HG03571 (cell line): Measurements from ENCODE around the gene UBE3C.

ENCODE experiments used
- ATAC-seq: cut with Tn5 transposase; IDR thresholded peaks from one replicate; pipeline ENCODE4 v1.9.1; 2021; ENCODE audit not compliant: unreplicated experiment

The UBE3C gene

DNA sequence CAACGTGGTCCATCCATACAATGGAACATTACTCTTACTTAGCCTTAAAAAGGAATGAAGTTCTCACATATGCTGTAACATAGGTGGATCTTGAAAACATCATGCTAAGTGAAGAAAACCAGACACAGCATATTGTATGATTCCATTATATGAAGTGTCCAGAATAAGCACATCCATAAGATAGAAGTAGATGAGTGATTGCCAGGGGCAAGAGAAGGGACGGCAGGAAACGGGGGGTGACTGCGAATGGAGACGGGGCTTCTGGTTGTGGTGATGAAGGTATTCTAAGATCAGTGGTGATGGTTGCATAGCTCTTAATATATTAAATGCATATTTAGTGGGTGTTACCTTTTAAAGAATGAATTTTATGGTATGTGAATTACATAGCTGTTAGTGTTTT, 29.8 kb downstream of the UBE3C start:
- ATAC-seq, result no peak

DNA sequence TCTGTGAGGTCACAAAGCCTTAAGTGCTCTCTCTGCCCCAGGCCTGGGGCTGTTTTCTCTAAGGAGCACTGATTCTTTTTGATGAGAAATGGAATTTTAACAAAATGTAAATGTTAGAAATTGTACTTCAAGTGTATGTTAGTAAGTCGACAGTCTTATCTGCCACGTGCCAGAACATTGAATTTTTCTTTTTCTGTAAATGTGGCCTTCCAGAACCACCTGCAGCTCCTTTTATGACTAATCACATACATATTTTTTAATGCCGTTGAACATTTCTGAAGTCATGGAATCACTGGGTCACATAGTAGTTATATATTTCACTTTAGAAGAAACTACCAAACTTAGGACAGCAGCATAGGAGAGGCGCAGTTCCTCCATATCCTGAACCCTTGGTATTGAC, 38.0 kb downstream of the UBE3C start:
- no peak for ATAC-seq

DNA sequence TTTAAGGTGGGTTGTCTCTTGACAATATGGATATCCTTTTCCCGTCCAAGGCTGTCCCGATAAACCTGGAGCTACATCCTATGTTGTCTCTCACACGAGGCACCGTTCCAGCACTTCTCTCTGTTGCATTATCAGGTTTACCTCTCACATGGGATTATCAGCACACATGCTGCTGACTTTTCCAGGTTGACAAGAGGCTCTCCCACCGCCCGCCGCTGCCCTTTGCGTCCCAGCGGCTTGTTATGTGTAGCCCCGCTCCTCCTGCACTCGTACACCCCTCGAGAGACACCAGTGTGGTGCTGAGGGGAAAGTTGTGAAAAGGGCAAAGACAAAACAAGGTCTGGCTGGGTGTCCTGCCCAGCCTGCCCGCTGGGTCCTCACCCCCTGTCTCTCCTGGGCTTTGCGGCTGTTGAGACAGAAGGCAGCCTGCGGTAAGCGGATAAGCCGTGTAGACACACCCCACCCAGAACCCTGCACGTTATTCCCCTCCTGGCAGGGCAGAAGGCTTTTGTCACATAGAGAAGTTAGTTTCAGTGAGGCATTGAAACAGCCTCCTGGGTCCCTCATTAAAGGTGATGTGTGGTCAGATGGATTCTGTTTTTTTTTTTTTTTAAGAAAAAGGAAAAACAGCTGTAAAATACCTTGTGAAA, 38.7 kb downstream of the UBE3C start:
- no peak for ATAC-seq

DNA sequence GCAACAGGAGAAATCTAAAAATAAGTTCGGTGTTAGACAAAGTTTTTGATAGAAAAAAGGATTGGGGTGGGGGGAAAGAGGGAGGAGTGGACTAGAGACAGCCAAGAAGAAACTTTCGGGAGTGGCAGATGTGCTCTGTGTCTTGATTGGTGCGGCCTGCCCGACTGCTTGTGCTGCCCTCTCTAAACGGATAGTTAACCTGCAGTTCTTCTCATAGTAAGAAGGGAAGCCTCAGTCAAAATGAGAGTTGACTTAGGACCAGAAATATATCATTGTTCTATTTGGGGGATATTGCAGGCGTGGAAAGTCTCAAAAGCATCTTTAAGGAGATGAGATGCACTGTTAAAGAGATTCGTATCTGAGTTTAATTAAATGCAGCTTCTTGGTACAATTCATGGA, 39.3 kb downstream of the UBE3C start:
- ATAC-seq, result no peak

DNA sequence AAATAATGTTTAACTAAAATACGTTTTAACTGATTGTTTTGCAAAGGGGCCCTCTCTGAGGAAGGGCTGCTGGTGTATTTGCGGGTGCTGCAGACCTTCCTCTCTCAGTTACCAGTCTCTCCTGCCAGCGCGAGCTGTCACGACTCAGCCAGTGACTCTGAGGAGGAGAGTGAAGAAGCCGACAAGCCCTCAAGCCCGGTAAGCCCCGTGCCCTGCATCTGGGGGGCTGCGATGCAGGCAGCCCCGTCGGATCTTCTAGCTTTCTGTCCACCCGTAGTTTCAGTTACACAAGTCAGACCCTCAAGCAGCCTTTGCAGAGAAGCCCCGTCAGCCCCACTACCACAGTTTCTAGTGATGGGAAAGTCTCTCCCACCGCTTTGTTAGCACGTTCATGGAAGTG, 45.1 kb downstream of the UBE3C start:
- no peak for ATAC-seq

DNA sequence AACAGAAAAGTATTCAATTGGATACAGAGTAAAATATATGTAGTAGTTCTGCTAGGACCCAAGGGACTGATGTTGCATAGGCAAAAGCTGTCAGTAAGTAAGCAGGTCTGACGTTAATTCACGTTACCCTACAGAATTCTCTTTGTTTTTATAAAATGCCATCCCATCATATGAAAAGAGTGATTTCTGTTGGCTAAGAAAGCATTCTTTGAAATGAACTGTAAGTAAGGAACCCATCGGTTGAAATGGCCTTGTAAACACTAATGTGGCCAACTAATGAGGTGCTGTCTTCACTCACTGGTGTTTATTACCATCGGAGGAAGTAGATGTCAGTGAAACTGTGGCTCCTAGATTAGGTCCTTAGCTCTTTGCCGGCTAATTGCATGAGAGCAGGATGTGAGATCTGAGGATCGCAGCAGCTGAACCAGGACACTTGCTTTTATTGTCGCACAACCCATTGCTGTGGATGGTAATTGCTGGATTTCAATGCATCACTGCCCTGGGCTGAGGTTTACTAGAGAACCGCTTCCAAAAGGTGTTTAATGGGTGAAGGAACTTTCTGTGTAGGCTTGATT, 49.5 kb downstream of the UBE3C start:
- ATAC-seq, result no peak

DNA sequence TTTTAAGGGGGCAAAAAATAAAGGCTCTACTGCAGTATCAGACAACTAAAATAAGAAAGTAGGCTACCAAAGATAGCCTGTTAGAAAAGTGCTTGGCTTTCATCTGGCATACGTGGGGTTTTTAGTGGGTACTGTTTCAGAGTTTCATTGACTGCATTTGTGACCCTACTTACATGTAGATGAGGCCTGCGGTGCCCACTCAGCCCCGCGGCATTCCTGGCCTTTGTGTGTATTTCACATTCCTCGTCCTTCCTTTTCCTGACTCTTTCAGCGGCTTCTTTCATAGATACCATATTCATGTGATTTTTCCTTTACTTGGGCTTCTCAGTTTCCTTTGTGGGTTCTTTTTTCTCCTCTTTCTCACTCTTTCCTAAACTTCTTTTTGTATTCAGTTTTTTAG, 50.7 kb downstream of the UBE3C start:
- ATAC-seq, result no peak

DNA sequence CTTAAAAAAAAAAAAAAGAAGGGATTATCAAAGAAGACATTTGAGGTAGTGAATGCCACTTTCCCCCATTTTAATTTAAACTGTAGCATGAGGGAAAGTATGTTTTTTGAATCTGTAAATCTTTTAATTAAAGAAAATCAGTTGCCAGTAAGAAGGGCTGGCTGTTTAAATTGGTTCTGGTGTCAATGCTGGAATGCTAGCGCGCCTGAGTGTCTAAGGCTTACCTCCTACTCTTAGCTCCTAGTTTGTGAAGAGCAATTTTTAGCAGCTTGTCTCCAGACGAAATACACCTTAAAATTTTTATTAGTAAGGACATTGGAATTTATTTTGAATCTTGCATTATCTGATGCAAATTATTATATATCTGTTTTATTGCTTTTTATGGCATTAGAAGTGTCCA, 54.1 kb downstream of the UBE3C start:
- no peak for ATAC-seq

DNA sequence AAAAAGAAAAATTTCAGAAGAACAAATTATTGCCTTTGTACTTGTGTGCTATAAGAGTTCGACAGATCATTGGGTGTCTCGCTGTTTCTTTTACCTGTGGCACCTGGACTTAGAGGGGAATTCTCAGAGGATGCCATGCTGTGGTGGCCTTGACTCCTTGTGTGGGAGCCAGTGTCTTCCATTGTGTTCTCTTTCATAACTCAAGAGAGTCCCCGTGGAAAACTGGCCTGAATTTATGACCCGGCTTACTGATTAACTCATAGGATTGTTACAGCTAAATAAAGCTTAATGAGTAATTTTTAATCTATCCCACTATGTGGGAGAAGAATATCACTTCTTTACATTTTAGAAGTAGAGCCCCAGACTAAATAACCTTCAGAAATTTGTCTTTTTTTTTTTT, 54.5 kb downstream of the UBE3C start:
- ATAC-seq, result no peak

DNA sequence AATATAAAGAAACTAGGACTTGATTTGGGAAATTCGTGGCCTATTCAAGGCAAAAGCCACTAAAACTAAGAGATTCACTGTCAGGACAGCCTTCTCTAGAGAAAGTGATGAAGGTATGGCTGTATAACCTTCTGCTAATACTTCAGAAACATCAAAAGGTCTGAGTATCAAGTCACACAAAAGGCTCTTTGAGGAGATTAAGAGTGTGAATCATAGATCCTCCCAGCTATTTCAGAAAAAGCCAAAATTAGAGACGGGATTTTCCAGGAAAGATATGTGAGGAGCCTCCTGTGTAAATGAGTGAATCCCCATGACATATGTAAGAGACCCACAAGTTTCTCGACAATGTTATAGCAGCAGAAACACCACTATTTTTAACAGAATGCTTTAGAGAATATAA, 56.2 kb downstream of the UBE3C start:
- ATAC-seq, result no peak

DNA sequence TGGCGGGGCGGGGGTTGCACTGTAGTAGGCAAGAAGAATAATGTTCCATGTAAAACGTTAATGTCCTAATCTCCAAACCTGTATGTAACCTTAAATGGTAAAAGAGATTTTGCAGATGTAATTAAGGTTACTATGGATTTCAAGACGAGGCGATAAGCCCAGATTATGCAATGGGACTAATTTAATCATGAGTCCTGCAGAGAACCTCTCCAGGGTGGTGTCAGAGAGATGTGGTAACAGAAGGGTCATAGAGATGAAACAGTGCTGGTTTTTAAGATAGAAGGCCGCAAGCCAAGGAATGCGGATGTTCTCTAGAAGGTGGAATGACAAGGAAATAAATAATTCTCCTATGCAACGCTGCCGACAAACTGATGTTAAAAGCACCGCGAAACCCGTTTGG, 57.1 kb downstream of the UBE3C start:
- ATAC-seq, result no peak

DNA sequence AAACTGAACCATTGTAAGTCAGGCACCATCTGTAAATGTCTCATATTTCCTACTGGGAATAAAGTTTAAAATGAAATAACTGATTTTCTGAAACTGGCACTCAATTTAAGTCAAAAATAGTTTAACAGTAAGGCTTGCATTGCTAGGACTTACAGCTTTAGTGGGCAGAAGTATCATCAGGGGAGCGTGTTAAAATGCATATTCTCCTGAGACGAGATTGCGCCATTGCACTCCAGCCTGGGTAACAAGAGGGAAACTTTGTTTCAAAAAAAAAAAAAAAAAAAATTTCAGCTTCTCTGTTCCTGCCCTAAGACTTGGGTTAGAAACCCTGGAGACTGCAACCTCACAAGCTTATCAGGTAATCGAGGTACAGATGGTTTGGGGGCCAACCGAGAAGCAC, 65.4 kb downstream of the UBE3C start:
- no peak for ATAC-seq

DNA sequence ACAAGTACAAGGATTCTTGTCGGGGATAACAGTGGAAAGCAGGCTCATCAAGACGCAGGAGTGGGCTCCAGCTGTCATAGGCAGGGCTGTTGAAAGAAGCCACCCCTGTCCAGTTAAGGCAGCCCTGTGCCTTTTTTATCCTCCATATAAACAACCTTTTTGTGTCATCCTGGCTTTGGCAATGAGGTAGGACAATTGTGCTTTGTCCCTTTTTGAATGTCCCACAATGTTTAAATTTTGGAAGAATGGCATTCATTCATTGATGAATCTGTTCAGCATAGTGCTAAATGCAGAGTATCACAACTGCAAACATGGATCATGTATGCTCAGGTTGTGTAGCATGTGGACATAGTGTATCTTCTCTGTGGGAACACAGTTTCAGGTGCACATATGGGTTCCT, 66.7 kb downstream of the UBE3C start:
- no peak for ATAC-seq

DNA sequence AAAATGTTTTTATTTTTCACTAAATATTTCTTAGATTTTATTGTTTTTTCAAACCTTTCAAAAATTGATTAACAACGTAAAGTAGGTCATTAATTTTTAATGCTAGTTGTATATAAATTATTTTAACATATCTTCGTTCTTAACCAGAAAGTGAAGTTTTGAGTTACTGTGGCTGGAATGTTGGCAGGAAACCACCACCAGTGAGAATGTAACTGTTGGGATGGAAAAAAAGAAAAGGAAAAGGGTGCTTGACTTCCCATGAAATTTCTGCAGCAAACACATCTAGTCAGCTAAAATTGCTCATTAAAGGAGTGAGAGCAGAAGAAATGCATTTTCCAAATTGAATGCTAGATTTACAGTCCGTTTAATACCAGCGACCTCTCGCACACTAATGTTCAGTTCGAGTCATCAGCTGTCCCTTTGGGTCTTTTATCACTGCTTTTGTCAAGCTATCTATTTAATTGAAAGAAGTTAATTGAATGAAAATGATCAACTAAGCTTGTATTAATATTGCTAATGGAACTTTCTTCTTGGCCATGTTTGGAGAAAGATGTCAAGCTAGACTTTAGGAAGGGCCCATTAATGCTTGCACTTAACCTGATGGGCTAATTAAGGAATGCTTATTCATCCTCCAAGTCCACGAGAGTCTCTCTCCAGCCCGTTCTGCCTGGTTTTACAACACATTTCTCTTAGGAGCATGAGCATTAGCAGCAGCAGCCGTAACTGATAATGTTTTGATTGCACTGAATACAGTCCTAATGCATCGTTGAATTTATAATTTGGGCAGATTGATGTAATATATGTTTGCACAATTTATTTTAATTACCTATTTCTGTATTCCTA, 70.1 kb downstream of the UBE3C start:
- no peak for ATAC-seq

DNA sequence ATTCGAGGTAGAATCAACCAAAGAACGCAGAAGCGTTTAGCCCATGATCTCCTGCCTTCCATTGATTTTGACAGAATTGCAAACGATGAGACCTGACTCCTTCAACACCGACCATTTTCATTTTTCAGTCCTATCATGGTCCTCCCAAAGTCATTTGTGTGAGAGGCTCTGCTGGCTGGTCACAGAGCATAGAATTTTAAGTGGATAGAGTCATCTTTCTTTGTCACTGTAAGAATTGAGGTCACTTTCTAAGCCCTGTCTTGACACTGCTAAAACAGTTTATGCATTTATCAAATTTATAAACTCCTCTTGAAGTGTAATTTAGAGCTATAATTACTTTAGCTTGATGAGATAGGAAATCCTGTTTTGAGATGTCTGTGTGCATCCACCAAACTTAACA, 72.0 kb downstream of the UBE3C start:
- no peak for ATAC-seq

DNA sequence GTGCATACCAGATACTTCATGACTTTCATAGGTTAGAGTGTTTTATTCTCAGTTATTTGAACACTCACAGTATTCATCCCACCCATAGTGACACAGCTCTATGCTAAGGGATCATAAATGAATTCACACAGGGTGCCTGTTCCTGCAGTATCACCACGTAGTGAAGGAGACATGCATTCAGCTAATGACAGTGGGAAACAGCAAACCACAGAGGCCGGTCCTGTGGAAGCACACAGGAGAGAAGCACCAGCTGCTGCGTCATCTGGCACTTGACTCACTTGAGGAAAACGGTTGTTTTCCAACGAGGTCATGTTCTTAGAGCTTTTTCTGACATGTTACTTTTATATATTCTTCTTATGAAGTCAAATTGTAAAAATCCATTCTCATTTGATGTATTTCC, 73.0 kb downstream of the UBE3C start:
- ATAC-seq, result no peak

DNA sequence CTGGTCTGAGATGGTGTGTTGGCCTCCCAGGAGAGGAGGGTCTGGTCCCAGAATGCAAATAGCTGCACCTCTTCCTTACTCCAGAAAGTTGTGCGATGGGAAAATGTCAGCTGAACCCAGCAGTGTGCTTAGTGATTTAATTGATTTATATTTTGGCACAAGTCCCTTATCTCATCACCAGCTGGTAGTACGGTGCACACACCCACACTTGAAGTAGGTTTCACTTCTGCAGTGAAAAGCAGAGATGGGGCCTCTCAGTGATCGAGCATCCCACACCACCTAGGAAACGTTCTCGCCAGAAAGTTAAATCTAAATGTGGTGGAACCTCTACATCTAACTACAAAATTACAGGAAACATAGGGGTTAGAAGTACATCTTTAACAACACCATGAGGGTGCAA, 80.4 kb downstream of the UBE3C start:
- no peak for ATAC-seq

DNA sequence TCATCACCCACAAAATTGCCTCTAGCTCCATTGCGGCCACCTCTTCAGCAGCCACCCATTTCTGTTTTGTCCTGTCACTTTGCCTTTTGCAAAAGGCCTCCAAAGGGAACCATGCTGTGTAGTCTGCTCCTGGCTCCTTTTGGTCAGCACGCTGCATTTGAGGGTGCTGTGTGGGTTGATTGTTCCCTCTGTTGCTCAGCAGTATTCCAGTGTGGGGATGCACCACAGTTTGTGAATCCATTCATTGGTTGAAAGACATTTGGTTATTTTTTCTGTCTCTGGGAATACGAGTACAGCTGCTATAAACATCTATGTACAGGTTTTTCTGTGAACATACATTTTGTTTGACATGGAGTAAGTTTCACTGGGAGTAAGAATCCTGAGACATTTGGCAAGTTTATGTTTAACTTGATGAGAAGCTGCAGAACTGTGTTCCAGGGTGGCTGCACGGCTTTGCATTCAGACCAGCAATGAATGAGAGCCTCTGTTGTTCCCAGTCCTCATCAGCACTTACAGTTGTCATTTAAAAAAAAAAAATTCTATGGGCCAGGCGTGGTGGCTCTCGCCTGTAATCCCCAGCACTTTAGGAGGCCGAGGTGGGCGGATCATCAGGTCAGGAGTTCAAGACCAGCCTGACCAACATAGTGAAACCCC, 82.3 kb downstream of the UBE3C start:
- no peak for ATAC-seq

DNA sequence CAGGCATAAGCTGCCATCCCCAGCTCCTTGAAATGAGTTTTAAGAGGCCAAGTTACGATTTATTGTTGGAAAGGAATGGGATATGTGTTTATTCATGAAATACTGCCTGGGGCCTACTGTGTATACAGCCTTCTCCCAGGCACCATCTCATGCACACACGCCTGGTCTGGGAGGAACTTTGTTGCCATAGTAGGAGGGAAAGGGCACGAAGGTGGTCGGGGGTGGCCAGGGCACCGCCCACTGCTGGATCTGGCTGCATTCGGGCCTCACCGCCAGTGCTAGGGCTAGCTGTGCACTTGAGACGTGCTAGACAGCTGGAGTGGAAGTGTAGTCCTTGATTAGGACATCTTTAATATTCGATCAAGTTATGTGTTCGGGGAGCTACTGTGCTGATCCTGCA, 84.0 kb downstream of the UBE3C start:
- no peak for ATAC-seq

DNA sequence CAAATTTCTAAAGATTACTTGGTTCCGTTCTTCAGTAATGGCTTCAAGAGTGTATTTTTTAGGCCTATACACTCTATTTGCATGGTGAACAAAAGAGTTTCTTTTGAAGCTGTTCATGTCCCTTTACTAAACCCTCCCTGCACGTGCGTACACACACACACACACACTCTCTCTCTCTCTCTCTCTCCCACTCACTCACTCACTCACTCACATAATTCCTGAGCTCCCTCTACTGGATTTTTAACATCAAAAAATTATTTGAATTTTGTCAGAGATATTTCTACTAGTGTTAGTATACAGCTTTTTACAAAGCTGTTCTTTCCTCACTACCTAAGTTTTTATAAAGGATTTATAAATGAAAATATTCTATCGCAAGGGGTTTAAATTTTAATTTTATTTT, 85.9 kb downstream of the UBE3C start:
- ATAC-seq, result no peak

DNA sequence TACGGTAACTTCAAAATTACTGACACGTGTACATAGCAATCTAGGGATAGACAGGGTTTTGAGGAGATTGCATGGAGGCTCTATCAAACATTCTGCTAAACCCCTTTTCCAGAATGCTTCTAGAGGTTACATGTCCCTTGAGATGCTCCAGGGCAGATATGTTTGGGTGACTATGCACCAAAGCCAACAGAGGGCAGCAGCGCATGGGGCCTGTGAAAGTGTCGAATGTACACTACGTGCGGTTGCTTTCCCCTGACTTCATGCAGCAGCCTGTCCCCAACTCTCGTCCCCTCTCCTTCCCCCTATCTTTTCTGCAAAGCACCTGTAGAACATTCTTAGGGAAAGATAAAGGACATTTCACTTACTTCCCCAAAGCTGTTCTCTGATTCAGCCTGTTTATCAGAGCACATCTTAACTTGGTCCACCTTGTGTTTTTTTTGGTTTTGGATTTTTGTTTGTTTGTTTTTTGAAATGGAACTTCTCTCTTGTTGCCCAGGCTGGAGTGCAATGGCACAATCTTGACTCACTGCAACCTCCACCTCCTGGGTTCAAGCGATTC, 90.2 kb downstream of the UBE3C start:
- no peak for ATAC-seq

DNA sequence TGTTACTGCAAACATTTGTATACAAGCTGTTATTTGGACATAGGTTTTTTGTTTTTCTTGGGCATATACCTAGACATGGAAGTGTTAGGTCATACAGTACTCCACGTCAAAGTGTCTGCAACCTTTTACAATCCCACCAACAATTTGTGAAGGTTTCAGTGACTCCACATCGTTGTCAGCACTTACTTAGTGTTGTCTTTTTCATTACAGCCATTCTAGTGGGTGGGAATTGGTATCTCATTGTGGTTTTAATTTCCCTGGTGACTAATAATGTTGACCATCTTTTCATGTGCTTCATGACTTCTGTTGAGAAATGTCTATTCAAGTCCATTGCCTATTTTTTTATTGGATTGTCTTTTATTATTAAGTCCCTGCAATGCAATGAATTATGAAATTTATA, 95.0 kb downstream of the UBE3C start:
- no peak for ATAC-seq
